ENCODE measurements around the gene CSF1.

The CSF1 gene

DNA sequence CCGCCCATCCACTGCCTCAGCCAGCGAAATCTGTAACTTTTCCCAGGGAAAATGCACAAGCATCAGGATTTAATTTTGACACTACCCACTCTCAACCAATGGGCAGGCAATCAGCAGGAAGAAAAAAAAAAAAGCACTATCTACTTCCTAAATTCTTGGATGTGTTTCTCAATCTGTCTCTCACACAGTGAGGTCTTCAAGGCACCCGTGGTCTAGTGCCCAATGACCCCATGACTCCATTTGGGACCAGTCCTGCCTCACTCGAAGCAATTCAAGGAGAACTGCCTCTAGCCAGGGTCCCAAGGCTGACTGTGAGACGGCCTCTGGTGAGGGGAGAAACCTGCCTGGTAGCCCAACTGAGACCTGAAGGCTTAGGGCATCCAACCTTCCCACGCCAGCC, 35.9 kb downstream of the CSF1 start:
- H4K20me1 ChIP-seq (ENCODE audit: insufficient read depth) = no peaks in the 10 kb centered on the region
- H3K4me3 ChIP-seq (IDR thresholded peaks at IDR 0.05; ENCODE audit: insufficient read depth, low read depth, low read length) = no peak overlapping the region
- no peak overlapping the region for H3K9ac ChIP-seq
- TF ChIP-seq, protein P1, sequence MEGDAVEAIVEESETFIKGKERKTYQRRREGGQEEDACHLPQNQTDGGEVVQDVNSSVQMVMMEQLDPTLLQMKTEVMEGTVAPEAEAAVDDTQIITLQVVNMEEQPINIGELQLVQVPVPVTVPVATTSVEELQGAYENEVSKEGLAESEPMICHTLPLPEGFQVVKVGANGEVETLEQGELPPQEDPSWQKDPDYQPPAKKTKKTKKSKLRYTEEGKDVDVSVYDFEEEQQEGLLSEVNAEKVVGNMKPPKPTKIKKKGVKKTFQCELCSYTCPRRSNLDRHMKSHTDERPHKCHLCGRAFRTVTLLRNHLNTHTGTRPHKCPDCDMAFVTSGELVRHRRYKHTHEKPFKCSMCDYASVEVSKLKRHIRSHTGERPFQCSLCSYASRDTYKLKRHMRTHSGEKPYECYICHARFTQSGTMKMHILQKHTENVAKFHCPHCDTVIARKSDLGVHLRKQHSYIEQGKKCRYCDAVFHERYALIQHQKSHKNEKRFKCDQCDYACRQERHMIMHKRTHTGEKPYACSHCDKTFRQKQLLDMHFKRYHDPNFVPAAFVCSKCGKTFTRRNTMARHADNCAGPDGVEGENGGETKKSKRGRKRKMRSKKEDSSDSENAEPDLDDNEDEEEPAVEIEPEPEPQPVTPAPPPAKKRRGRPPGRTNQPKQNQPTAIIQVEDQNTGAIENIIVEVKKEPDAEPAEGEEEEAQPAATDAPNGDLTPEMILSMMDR (conservative IDR thresholded peaks at IDR 0.05; ENCODE audit: low read depth, low read length) = no peak
- H3K4me1 ChIP-seq (ENCODE audit: low read depth, poor library complexity, severe bottlenecking) = peaks cover 7% of the 10 kb centered on the region
- no peak overlapping the region for H3K27ac ChIP-seq
- H3K4me2 ChIP-seq = no peak overlapping the region
- no peaks in the 10 kb centered on the region for H3K36me3 ChIP-seq (ENCODE audit: insufficient read depth)
- H2AFZ ChIP-seq (ENCODE audit: low read depth) = no peak overlapping the region
- no peaks in the 10 kb centered on the region for H3K79me2 ChIP-seq (ENCODE audit: insufficient read depth, low read depth)
- H3K27me3 ChIP-seq (ENCODE audit: insufficient read depth, low read depth) = no peaks in the 10 kb centered on the region

DNA sequence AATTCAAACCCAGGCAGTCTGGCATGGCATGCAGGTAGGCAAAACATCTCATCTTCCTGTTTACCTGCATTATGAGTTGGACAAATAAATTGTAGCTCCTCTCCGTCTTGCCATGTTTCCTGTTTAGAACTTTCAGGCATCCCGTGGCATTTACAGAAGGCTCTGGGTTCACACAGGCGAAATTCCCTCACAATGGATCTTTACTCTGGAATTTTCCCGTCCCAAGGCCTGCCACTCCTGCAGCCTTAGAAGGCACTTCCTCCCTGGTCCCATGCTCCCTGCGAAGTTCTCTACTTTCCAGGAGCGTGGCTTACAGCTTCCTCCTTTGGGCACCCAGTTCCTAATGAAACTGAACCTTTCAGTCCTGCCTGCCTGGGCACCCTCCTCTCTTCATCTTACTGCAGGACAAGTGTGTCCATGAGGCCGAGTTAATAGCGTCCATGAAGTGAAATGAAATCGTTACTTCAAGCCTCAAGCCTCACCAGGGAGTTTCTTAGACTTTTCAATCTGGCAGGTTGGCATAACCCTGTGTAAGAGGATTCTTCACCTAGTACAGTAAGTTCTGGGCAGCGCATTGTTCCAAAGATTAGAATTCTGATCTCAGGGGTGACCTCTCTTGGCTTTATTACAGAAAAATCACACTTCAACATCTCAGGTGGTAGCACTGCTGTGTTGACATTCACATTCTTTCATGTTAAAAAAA, 37.1 kb downstream of the CSF1 start:
- H2AFZ ChIP-seq (ENCODE audit: low read depth) = no peak overlapping the region
- no peaks in the 10 kb centered on the region for H3K79me2 ChIP-seq (ENCODE audit: insufficient read depth, low read depth)
- no peak overlapping the region for H3K9ac ChIP-seq
- no peaks in the 10 kb centered on the region for H4K20me1 ChIP-seq (ENCODE audit: insufficient read depth)
- no peak overlapping the region for H3K4me2 ChIP-seq
- H3K27ac ChIP-seq = no peak overlapping the region
- H3K36me3 ChIP-seq (ENCODE audit: insufficient read depth) = no peaks in the 10 kb centered on the region
- H3K4me1 ChIP-seq (ENCODE audit: low read depth, poor library complexity, severe bottlenecking) = peaks cover 9% of the 10 kb centered on the region
- TF ChIP-seq, protein P1 (conservative IDR thresholded peaks at IDR 0.05; ENCODE audit: low read depth, low read length) = no peak
- H3K27me3 ChIP-seq (ENCODE audit: insufficient read depth, low read depth) = no peaks in the 10 kb centered on the region
- H3K4me3 ChIP-seq (IDR thresholded peaks at IDR 0.05; ENCODE audit: insufficient read depth, low read depth, low read length) = no peak overlapping the region

DNA sequence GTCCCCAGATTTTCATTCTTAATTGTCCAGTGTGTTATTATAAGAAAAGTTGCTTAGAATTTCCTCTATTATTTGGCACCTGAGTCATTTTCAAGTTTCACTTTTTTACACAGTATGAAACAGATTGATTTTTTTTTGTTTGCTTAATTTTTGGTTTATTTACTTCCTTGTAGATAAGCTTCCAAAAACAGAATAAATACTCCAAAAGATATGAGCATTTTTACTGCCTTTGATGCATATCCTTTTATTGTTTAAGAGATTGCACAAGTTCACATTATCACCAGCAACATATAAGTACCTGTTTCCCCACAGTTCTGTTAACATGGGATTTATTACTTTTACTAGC, 37.6 kb downstream of the CSF1 start:
- Histone ChIP-seq H3K4me2 (no peak overlapping the region), H3K4me1 (ENCODE audit: low read depth, poor library complexity, severe bottlenecking) (peaks cover 9% of the 10 kb centered on the region)

DNA sequence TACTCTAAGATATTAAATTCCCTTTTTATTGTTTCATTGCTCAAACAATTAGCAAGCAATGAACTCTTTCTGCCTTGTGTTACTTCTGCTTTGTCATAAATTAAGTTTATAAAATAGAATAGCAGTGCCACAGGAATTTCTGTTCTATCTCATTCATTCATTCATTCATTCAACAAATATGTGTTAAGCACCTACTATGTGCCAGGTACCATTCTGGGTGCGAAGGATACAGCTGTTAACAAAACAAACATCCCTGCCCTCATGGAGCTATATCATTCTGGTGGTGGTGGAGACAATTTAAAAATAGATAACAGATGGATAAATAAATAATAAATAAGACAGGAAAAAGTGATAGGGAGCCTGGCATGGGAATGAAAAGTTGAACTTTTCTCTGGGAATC, 39.4 kb downstream of the CSF1 start:
- Histone ChIP-seq H3K27ac (no peak overlapping the region), H4K20me1 (ENCODE audit: insufficient read depth) (no peaks in the 10 kb centered on the region), H3K36me3 (ENCODE audit: insufficient read depth) (no peaks in the 10 kb centered on the region), H3K4me1 (ENCODE audit: low read depth, poor library complexity, severe bottlenecking) (peaks cover 9% of the 10 kb centered on the region), H3K4me2 (no peak overlapping the region), H3K9ac (no peak overlapping the region), H2AFZ (ENCODE audit: low read depth) (no peak overlapping the region), H3K4me3 (IDR thresholded peaks at IDR 0.05; ENCODE audit: insufficient read depth, low read depth, low read length) (no peak overlapping the region), H3K27me3 (ENCODE audit: insufficient read depth, low read depth) (no peaks in the 10 kb centered on the region), H3K79me2 (ENCODE audit: insufficient read depth, low read depth) (no peaks in the 10 kb centered on the region)
- TF ChIP-seq, protein P1 (conservative IDR thresholded peaks at IDR 0.05; ENCODE audit: low read depth, low read length) = no peak

More for the DNA sequence above, 37.6 kb downstream of the CSF1 start:
- H2AFZ ChIP-seq (ENCODE audit: low read depth) = no peak overlapping the region
- H3K27me3 ChIP-seq (ENCODE audit: insufficient read depth, low read depth) = no peaks in the 10 kb centered on the region
- H3K4me3 ChIP-seq (IDR thresholded peaks at IDR 0.05; ENCODE audit: insufficient read depth, low read depth, low read length) = no peak overlapping the region
- H4K20me1 ChIP-seq (ENCODE audit: insufficient read depth) = no peaks in the 10 kb centered on the region
- TF ChIP-seq, protein P1 (conservative IDR thresholded peaks at IDR 0.05; ENCODE audit: low read depth, low read length) = no peak
- no peak overlapping the region for H3K9ac ChIP-seq
- no peaks in the 10 kb centered on the region for H3K79me2 ChIP-seq (ENCODE audit: insufficient read depth, low read depth)
- H3K36me3 ChIP-seq (ENCODE audit: insufficient read depth) = no peaks in the 10 kb centered on the region
- H3K27ac ChIP-seq = no peak overlapping the region

Data from KMS-11 (cell line).